Mononuclear cell (primary cell): ENCODE data around the gene TENM3. TPM values are rescaled to one million over a fixed set of nuclear protein-coding genes. Genes with fewer than 3 reads are reported as not detected.

ENCODE experiments used
- H3K27me3 ChIP-seq: 2 replicates; pipeline ENCODE4 v1.6.0; 2011; ENCODE audit warnings: low read length, control low read depth; ENCODE audit not compliant: insufficient read depth
- H3K4me1 ChIP-seq: 2 replicates; pipeline ENCODE4 v1.5.1; 2011; ENCODE audit warnings: mild to moderate bottlenecking, low read length, control low read depth; ENCODE audit not compliant: insufficient read depth
- H3K4me3 ChIP-seq: 2 replicates; pipeline ENCODE4 v1.5.1; 2011; ENCODE audit warnings: mild to moderate bottlenecking, low read length, moderate library complexity
- H3K9me3 ChIP-seq: 2 replicates; pipeline ENCODE4 v1.5.1; 2011; ENCODE audit warnings: low read depth, mild to moderate bottlenecking, control low read depth, low read length
- total RNA-seq: library from RNA; depleted of rRNA; stranded (reverse); fragments of >200 nt; gene quantifications from one replicate; pipeline ENCODE4 v1.2.3, GENCODE V29; 2012

Gene TENM3
- total RNA-seq, 1 donor, result not detected

DNA sequence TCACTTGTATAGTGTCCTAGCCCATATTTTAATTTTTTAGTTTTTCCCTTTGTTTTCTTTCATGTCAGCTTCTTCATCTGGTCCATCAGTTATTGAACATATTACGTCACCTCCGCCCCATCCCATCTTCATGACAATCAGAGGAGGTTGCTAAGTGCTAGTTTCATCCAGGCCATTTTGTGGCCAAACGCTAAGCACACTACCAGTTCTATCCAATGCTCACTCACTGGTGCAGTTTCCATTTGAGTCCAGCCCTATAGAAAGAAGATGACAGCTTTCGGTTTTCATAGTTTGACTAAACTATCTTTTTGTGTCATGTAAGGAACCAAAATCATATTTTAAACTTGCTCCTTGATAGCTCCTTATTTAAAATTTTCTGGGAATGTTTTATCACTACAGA lies 304.2 kb downstream of the TENM3 start:
- Histone ChIP-seq H3K9me3 (no peaks in the 10 kb centered on the region), H3K4me1 (no peaks in the 10 kb centered on the region), H3K4me3 (no peak overlapping the region), H3K27me3 (no peaks in the 10 kb centered on the region)

DNA sequence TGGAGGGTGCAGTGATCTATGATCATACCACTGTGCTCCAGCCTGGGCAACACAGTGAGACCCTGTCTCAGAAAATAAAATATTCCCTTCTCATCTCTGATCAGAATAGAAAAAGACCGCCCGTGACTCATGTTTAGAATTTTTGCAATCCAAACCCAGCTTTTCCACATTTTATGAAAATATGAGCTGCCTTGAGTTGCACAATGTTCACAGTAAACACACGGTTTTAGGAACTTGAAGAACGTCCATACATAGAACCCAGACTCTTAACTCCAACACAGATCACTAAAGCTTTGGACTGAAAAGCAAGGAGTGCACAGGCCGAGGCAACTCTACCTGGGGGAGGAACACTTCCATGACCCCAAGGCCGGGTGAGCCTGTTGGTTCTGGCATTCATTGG lies 305.0 kb downstream of the TENM3 start:
- Histone ChIP-seq H3K4me3 (no peak overlapping the region), H3K9me3 (no peaks in the 10 kb centered on the region), H3K27me3 (no peaks in the 10 kb centered on the region), H3K4me1 (no peaks in the 10 kb centered on the region)

DNA sequence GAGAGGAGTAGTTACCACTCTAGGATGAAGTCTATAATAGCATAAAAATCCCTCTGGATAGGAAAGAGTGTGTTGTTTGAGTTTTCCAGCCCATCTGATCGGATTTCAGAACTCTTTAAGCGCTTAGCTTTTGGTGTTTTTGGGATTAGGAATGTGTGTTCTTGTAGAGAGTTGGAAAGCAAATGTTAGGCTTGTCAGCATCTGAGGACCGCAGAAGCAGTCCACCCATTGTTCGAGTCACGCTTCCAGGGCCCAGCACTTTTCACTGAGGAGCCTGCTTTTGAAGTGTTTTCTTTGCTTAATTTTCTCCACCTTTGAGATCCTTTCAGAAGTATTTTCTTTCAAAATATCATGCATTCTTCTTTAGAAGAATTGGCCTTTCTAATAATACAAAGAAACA lies 306.2 kb downstream of the TENM3 start:
- Histone ChIP-seq H3K4me3 (no peak overlapping the region), H3K4me1 (no peaks in the 10 kb centered on the region), H3K9me3 (no peaks in the 10 kb centered on the region), H3K27me3 (no peaks in the 10 kb centered on the region)

DNA sequence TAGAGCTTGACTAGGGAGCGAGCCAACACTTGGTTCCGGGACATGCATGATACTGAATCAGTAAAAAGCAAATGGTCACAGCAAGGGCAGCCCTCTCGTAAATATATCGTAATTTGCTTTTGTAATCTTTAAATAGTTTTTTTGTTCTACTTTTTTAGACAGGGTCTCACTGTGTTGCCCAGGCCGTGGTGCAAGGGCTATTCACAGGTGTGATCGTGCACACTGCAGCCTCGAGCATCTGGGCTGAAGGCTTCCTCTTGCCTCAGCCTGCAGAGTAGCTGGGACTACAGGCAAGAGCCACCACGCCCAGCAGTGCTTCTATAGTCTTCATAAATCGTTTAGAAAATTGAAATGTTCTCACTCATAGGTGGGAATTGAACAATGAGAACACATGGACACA lies 309.7 kb downstream of the TENM3 start:
- Histone ChIP-seq H3K9me3 (no peaks in the 10 kb centered on the region), H3K4me1 (no peaks in the 10 kb centered on the region), H3K27me3 (no peaks in the 10 kb centered on the region), H3K4me3 (no peak overlapping the region)

DNA sequence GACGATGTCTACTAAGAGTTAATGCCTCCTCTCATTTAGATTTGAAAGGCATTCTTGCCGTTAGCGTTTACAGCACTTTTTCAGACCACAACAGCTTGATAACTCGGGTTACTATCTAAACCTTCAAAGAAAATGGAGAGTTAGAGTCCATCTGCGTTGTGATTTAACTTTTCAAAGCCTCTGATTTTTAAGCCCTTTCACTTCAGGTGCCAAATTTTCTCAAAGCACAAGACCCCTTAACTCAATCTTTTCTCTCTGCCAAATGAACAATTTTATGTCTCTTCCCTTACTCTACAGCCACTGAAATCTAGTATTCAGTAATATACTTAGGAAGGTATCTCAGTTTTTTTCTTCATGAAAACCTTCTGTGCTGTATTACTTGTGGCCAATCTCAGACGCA lies 310.5 kb downstream of the TENM3 start:
- no peaks in the 10 kb centered on the region for H3K27me3 ChIP-seq
- no peaks in the 10 kb centered on the region for H3K9me3 ChIP-seq
- H3K4me1 ChIP-seq, result no peaks in the 10 kb centered on the region
- H3K4me3 ChIP-seq, result no peak overlapping the region

DNA sequence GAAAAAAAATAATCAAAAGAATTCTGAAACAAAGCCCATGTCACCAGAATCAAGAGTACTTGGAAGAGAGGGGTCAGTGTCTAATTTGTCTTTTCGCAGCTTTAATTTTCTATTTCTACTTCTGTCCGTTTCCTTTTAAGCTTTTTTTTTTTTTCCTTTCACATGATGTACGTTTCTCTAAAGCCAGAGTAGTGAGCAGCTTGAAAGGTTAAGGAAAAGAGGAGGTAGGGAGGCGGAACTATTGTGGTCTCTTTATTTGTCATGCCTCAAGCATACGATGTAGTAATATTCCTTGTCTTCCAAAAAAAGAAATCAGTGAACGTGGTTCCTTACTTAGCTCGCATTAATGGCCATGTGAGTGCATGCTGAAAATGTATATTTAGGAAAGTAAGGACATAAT lies 311.5 kb downstream of the TENM3 start:
- H3K27me3 ChIP-seq, result no peaks in the 10 kb centered on the region
- H3K4me1 ChIP-seq, result no peaks in the 10 kb centered on the region
- no peaks in the 10 kb centered on the region for H3K9me3 ChIP-seq
- H3K4me3 ChIP-seq, result no peak overlapping the region

DNA sequence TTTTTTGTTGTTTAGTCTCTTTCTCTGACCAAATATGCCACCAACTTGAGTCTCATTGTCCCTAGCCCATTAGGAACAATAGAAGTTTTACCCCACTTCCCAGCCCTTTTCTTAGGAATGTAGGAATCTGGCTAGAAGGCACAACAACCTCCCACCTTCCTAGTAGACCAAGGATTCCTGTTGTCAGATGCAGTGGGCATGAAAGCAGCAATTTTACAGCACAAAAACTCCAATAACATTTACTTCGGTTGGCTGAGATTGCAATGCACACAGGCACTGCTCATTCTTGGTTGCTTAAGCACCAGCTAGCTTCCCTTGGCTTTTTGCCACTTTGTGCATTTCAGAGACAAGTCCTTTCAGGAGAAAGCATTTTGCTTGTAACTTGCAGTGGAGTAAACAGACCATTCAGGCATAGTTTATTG lies 312.8 kb downstream of the TENM3 start:
- H3K27me3 ChIP-seq, result no peaks in the 10 kb centered on the region
- H3K9me3 ChIP-seq, result no peaks in the 10 kb centered on the region
- H3K4me3 ChIP-seq, result no peak overlapping the region
- H3K4me1 ChIP-seq, result no peaks in the 10 kb centered on the region

DNA sequence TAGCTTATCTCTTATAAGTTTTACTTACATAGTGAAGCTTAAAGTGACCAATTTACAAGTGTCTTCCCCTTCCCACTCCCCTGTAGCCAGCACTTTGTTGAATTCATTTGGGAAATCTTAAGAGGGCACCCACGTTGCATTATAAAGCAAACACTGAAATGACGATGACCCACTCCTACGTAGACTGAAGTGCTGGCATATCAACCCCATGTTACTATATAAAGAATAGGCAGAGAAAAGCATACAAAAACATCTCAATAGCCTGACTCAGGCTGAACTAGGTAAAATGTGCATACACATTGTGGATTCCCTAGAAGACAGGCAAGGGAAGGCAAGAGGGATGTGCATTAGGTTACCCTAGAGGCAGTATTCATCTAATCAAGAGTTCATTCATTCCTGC lies 313.4 kb downstream of the TENM3 start:
- H3K4me3 ChIP-seq, result no peak overlapping the region
- H3K27me3 ChIP-seq, result no peaks in the 10 kb centered on the region
- no peaks in the 10 kb centered on the region for H3K9me3 ChIP-seq
- H3K4me1 ChIP-seq, result no peaks in the 10 kb centered on the region

DNA sequence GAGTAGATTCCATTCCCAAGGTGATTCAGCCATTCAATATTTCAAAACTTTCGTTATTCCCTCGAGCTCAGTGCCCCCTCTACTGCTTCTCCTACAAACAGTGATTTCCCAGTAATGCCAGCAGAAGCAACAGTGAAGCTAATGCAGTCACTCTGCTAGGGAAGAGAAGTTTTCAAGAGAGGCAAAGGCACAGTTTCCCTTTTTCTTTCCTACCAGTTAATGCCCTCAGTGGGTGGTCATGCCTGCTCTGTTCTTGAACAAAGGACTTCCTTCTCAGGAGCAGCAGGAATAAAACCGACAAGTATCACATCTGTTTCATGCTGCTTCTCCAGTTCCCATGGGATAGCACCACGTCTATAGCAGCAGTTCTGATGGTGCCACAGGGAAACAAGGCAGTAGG lies 317.2 kb downstream of the TENM3 start:
- Histone ChIP-seq H3K27me3 (no peaks in the 10 kb centered on the region), H3K9me3 (no peaks in the 10 kb centered on the region), H3K4me1 (no peaks in the 10 kb centered on the region), H3K4me3 (no peak overlapping the region)

DNA sequence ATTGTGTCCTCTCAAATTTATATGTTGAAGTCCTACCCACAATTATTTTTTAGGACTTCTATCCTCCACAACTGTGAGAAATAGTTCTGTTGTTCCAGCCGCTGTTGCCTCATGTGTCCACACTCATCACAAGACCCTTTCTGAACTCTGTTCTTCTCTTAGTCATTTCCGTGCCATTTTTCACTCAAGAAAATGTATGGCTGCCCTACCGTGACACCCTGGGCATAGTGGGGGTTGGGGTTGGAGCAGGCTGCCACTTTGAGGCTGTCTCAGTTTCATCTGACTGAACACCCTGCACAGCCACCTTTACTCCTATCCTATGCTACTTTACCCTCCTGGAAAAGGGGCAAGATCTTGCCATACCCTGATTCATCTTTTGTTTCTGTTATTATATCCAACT lies 319.1 kb downstream of the TENM3 start:
- no peaks in the 10 kb centered on the region for H3K27me3 ChIP-seq

DNA sequence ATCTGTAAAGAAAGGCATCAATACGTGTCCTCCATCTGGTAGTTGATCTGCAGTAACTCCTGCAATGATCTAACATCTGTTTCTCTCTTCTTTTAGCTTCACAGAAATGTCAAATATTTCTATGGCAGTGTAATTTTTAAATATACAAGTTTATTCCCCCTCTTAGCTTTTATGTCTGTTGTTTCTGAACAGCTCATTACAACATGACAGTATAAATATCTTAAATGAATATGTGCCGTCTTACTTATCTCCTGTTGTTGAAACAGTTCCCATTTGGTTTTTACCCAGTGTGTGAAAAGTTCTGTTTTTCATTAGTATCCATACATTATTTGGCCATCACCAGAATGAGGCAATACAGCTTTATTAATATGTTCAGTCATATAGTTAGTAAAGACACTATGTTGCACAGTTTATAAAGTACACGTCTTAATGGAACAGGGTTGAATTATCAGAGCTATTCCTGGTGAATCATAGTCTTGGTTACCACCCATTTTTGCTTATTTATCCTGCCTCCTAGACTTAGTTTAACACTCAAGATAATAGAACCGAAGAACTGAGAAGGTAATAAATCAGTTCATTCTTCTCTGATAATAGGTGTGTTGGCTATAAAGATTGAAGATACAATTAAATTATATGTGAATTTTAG lies 321.6 kb downstream of the TENM3 start:
- Histone ChIP-seq H3K4me1 (no peaks in the 10 kb centered on the region), H3K27me3 (no peaks in the 10 kb centered on the region), H3K9me3 (no peaks in the 10 kb centered on the region), H3K4me3 (no peak overlapping the region)

More for the DNA sequence above, 319.1 kb downstream of the TENM3 start:
- Histone ChIP-seq H3K9me3 (no peaks in the 10 kb centered on the region), H3K4me3 (no peak overlapping the region), H3K4me1 (no peaks in the 10 kb centered on the region)

DNA sequence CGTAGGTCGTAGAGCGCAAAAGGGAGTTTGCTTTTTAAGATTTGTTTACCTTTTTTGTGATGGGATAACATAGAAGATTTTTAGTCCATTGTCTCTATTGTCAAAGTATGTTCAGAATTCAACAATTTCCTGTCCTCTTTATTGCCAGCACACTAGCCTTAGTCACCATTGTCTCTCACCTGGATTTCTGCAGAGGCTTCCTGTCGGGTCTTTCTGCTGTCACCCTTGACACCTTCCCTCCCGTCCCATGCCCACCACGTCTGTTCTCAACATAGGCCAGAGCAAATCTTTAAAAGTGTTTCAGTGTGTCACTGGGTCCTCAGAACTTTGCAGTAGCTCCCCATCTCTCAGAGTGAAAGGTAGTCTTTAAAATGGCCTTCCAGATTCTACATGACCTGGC lies 323.9 kb downstream of the TENM3 start:
- no peak overlapping the region for H3K4me3 ChIP-seq
- no peaks in the 10 kb centered on the region for H3K27me3 ChIP-seq
- no peaks in the 10 kb centered on the region for H3K9me3 ChIP-seq
- H3K4me1 ChIP-seq, result no peaks in the 10 kb centered on the region

DNA sequence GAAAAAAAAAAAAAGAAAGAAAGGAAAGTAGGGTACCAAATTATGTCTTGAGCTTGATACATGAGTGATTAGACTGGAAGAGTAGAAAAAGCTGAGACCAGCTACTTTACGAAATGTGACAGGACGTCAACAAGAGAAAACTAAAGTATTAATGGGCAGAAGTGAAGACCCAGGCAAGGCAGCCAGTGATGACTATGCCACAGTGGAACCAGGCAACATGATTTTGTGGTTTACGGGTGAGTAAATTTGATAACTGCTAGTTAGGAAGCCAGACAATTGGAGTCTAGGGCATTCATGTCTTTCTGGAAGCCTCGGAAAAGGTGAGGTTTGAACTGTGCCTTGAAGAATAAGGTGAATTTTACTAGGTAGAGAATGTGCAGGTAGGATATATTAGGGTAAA lies 326.4 kb downstream of the TENM3 start:
- H3K9me3 ChIP-seq, result no peaks in the 10 kb centered on the region
- H3K27me3 ChIP-seq, result no peaks in the 10 kb centered on the region
- H3K4me1 ChIP-seq, result no peaks in the 10 kb centered on the region
- no peak overlapping the region for H3K4me3 ChIP-seq

DNA sequence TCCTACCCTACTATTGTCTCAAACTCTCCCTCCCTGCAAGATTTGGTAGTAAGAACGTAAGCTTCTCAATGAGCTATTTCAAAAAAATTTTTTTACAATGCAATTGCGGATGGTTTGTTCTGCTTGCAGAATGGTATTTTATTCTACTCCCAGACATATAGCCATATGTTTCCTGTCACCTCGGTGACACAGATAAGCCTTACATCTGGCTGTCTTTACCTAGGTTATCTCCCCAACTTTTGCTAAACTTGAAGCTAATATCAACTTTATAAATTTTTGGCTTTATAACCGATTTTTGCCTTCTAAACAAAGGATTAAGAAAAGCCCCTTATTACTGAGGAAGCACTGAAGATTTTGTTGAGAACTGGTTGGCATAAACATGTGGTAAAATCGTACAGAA lies 331.5 kb downstream of the TENM3 start:
- no peaks in the 10 kb centered on the region for H3K27me3 ChIP-seq
- no peaks in the 10 kb centered on the region for H3K9me3 ChIP-seq
- no peaks in the 10 kb centered on the region for H3K4me1 ChIP-seq
- H3K4me3 ChIP-seq, result no peak overlapping the region

DNA sequence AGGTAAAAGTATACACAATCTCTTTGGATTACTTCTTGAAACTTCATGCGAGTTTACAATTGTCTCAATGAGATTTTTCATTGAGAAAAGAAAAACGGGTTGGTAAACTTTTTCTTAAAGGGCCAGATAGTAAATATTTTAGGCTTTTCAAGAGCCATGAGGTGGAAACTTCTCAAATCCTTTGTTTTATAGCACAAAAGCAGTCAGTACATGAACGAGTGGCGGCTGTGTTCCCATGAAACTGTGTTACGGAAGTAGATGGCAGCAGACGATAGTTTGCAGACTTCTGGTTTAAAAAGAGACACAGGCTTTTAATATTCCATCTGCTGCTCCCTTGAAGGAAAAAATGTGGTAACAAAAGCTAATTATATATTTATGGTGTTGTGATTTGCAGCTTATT lies 332.0 kb downstream of the TENM3 start:
- no peaks in the 10 kb centered on the region for H3K9me3 ChIP-seq

DNA sequence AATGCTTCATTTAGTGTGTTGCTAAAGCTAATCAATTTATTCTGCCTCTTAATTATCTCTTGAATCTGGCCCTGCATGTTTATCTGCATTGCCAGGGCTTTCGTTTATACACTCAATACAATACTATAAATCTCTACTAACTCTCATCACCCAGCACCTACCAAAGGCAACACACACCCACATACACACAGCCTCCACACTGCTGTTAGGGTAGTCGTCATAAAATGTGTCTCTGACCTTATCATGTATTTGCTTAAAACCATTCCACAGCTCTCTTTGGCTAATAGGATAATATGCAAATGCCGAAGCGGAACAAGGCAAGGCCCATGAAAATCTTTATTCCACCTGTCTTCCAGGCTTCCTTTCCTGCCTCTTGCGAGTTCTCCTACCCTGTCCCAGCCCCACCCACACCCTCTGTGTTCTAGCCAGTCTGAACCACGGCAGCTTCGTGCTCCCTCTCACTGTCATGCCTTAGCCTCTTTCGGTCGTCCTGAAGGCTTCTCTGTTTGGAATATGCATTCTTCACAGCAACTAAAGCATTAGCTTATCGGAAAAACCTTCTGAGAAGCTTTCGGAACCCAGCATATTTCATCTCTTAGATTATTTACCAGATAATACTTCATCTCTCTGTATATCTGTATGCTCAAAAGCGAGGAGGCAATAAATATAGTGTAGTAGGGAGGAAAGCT lies 333.5 kb downstream of the TENM3 start:
- Histone ChIP-seq H3K27me3 (no peaks in the 10 kb centered on the region), H3K4me1 (no peaks in the 10 kb centered on the region), H3K4me3 (no peak overlapping the region), H3K9me3 (no peaks in the 10 kb centered on the region)

More for the DNA sequence above, 332.0 kb downstream of the TENM3 start:
- no peaks in the 10 kb centered on the region for H3K27me3 ChIP-seq
- H3K4me1 ChIP-seq, result no peaks in the 10 kb centered on the region
- no peak overlapping the region for H3K4me3 ChIP-seq
